GM19025 (cell line): ENCODE measurements around the gene C6orf141.

Source experiments
- ATAC-seq: cut with Tn5 transposase; IDR thresholded peaks from one replicate; pipeline ENCODE4 v1.9.1; 2021; ENCODE audit warnings: mild to moderate bottlenecking, low read depth, moderate library complexity; ENCODE audit not compliant: unreplicated experiment

The C6orf141 gene

GRCh38 chr6:49535795-49536194 lies 14.7 kb upstream of the C6orf141 start:
- no peak for ATAC-seq

- ATAC-seq = no peak
Measured at GRCh38 chr6:49539102-49539501, 11.4 kb upstream of the C6orf141 start.

- no peak for ATAC-seq
Measured at GRCh38 chr6:49540614-49541013, 9.9 kb upstream of the C6orf141 start.

GRCh38 chr6:49541210-49541724 lies 9.2 kb upstream of the C6orf141 start:
- ATAC-seq = no peak

GRCh38 chr6:49541936-49542335 lies 8.5 kb upstream of the C6orf141 start:
- ATAC-seq = no peak

- no peak for ATAC-seq
Measured at GRCh38 chr6:49543087-49543858, 7.2 kb upstream of the C6orf141 start.

- ATAC-seq = no peak
Measured at GRCh38 chr6:49546331-49546730, 4.1 kb upstream of the C6orf141 start.

GRCh38 chr6:49548613-49549304 lies 1.7 kb upstream of the C6orf141 start:
- no peak for ATAC-seq

GRCh38 chr6:49549691-49550491 lies 577 bp upstream of the C6orf141 start:
- no peak for ATAC-seq

GRCh38 chr6:49551078-49551865 lies 804 bp downstream of the C6orf141 start:
- ATAC-seq = peak; percentile 30

- ATAC-seq = peak; percentile 47
Measured at GRCh38 chr6:49551866-49552129, 1.3 kb downstream of the C6orf141 start.

GRCh38 chr6:49552596-49552995 lies 2.1 kb downstream of the C6orf141 start:
- no peak for ATAC-seq

- no peak for ATAC-seq
Measured at GRCh38 chr6:49553384-49553783, 2.9 kb downstream of the C6orf141 start.

- no peak for ATAC-seq
Measured at GRCh38 chr6:49555951-49556350, 5.5 kb downstream of the C6orf141 start.

- no peak for ATAC-seq
Measured at GRCh38 chr6:49556429-49556837, 6.0 kb downstream of the C6orf141 start.

GRCh38 chr6:49557177-49557576 lies 6.7 kb downstream of the C6orf141 start:
- ATAC-seq = no peak

GRCh38 chr6:49558238-49558637 lies 7.8 kb downstream of the C6orf141 start:
- no peak for ATAC-seq

- no peak for ATAC-seq
Measured at GRCh38 chr6:49563006-49563886, 12.8 kb downstream of the C6orf141 start.

GRCh38 chr6:49564552-49564951 lies 14.1 kb downstream of the C6orf141 start:
- no peak for ATAC-seq
